SK-N-MC (cell line): Measurements from ENCODE around the gene SHB.

Experiments
- EZH2 ChIP-seq: fragments of 200-600 bp; sonication (generic); IDR thresholded peaks from one replicate; pipeline ENCODE4 v1.6.1; 2017; ENCODE audit warnings: antibody characterized with exemption
- FOXP2 ChIP-seq: optimal IDR thresholded peaks from 2 replicates; pipeline ENCODE3; 2011; ENCODE audit warnings: mild to moderate bottlenecking, moderate library complexity; ENCODE audit not compliant: insufficient read depth; ENCODE audit errors: extremely low read length, control extremely low read depth
- POLR2AphosphoS5 ChIP-seq: IDR thresholded peaks from 2 replicates; pipeline ENCODE4 v1.6.1; 2012; ENCODE audit warnings: mild to moderate bottlenecking, low read depth, low read length, borderline replicate concordance

DNA sequence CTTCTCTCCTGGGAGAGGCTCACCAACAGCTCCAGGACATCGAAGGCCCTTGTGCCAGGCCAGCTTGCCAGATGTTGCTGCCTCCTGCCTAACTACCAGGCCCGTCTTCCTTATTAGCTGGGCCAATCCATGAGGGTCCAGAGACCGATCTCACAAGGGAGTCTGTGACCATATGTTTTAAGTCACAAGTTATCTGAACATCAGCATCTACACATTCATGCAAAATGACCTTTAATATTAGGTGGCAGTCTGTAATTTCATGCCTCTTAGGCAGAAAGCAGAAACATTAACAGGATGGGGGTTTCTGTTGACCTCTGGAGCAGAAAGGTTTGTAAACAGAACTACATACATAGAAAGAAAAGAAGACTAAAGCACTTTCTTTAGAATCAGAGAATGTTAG, 90.0 kb downstream of the SHB start:
- TF ChIP-seq POLR2AphosphoS5 = no peak
- no peak for TF ChIP-seq EZH2
- TF ChIP-seq FOXP2 = no peak
